Adipocyte (in vitro differentiated cells): ENCODE data around the gene RAP1GAP2.
"Not testable (repeated sequence)": the region's sequence is repeated elsewhere in the genome, so short reads cannot be mapped to it uniquely, and the experiment has no call there.

Experiments used
- DNase-seq: peaks from one replicate; pipeline ENCODE4 v3.0.0-alpha.2; 2015; ENCODE audit warnings: low read depth
- H3K27me3 ChIP-seq: replicated peaks from 2 replicates; pipeline ENCODE4 v1.7.0; 2013; ENCODE audit warnings: mild to moderate bottlenecking, low read length, moderate library complexity; ENCODE audit not compliant: control insufficient read depth, insufficient read depth
- H3K36me3 ChIP-seq: 2 replicates; pipeline ENCODE4 v1.7.0; 2013; ENCODE audit warnings: low read length, mild to moderate bottlenecking, moderate library complexity; ENCODE audit not compliant: control insufficient read depth, insufficient read depth, severe bottlenecking
- H3K4me1 ChIP-seq: 2 replicates; pipeline ENCODE4 v1.7.0; 2013; ENCODE audit warnings: mild to moderate bottlenecking, low read length, moderate library complexity; ENCODE audit not compliant: control insufficient read depth, insufficient read depth
- H3K4me3 ChIP-seq: 2 replicates; pipeline ENCODE4 v1.7.0; 2013; ENCODE audit warnings: mild to moderate bottlenecking, low read length, moderate library complexity
- H3K9ac ChIP-seq: 2 replicates; pipeline ENCODE4 v1.7.0; 2013; ENCODE audit warnings: mild to moderate bottlenecking, low read length, moderate library complexity
- H3K9me3 ChIP-seq: 2 replicates; pipeline ENCODE4 v1.7.0; 2013; ENCODE audit warnings: mild to moderate bottlenecking, low read length, moderate library complexity; ENCODE audit not compliant: control insufficient read depth

Gene RAP1GAP2

GRCh38 chr17:3049705-3050295 lies 253.6 kb downstream of the RAP1GAP2 start:
- no peaks in the 10 kb centered on the region for H3K36me3 ChIP-seq
- no peaks in the 10 kb centered on the region for H3K27me3 ChIP-seq
- H3K4me3 ChIP-seq: peak overlapping the region; percentile 93
- H3K9ac ChIP-seq: no peak overlapping the region
- no peak for DNase-seq
- no peaks in the 10 kb centered on the region for H3K9me3 ChIP-seq
- H3K4me1 ChIP-seq: no peaks in the 10 kb centered on the region

GRCh38 chr17:3054868-3055267 lies 258.6 kb downstream of the RAP1GAP2 start:
- not testable (repeated sequence) for H3K9ac ChIP-seq, H3K27me3 ChIP-seq, DNase-seq, H3K9me3 ChIP-seq, H3K36me3 ChIP-seq, H3K4me1 ChIP-seq, H3K4me3 ChIP-seq

- not testable (repeated sequence) for DNase-seq, H3K4me3 ChIP-seq, H3K27me3 ChIP-seq, H3K9ac ChIP-seq, H3K4me1 ChIP-seq, H3K36me3 ChIP-seq, H3K9me3 ChIP-seq
These were observed 266.7 kb downstream of the RAP1GAP2 start for GRCh38 chr17:3062824-3063377.

- not testable (repeated sequence) for H3K4me3 ChIP-seq, H3K4me1 ChIP-seq, DNase-seq, H3K9me3 ChIP-seq, H3K36me3 ChIP-seq, H3K27me3 ChIP-seq, H3K9ac ChIP-seq
These were observed 267.3 kb downstream of the RAP1GAP2 start, which contains the start of gene OR1D5 for GRCh38 chr17:3063507-3063906. Gene OR1D5 (minus strand): TSS chr17:3063607. CDS start chr17:3063607, 0 bp downstream.

- H3K4me3 ChIP-seq, DNase-seq, H3K4me1 ChIP-seq: not testable (repeated sequence)
These were observed 269.0 kb downstream of the RAP1GAP2 start for GRCh38 chr17:3065192-3065591.

GRCh38 chr17:3073850-3074249 lies 277.6 kb downstream of the RAP1GAP2 start:
- DNase-seq, H3K36me3 ChIP-seq, H3K9me3 ChIP-seq, H3K4me1 ChIP-seq, H3K9ac ChIP-seq, H3K4me3 ChIP-seq, H3K27me3 ChIP-seq: not testable (repeated sequence)

More at GRCh38 chr17:3065192-3065591, 269.0 kb downstream of the RAP1GAP2 start:
- H3K36me3 ChIP-seq, H3K9ac ChIP-seq, H3K9me3 ChIP-seq, H3K27me3 ChIP-seq: not testable (repeated sequence)
